GM06990 (cell line): ENCODE measurements around the gene SARM1.
A peak's percentile ranks its signal among the peaks of the same experiment; 100 is the strongest.

Experiments used
- DNase-seq: peaks from one replicate; pipeline ENCODE4 v3.0.0-alpha.2; 2011; ENCODE audit not compliant: insufficient read length; ENCODE audit errors: extremely low read depth
- H3K27me3 ChIP-seq: replicated peaks from 2 replicates; pipeline ENCODE4 v1.6.0; 2011; ENCODE audit warnings: low read length; ENCODE audit not compliant: control insufficient read depth, insufficient read depth
- H3K36me3 ChIP-seq: 2 replicates; pipeline ENCODE4 v1.5.1; 2011; ENCODE audit warnings: low read length; ENCODE audit not compliant: control insufficient read depth, insufficient read depth
- H3K4me3 ChIP-seq: replicated peaks from 2 replicates; pipeline ENCODE4 v1.5.1; 2011; ENCODE audit warnings: low read depth, mild to moderate bottlenecking, control low read depth, low read length
- TF ChIP-seq, protein P1 (sequence below): IDR thresholded peaks from 2 replicates; pipeline ENCODE4 v1.5.1; 2011; ENCODE audit warnings: low read length, control low read depth, mild to moderate bottlenecking, inconsistent platforms; ENCODE audit not compliant: insufficient read depth, poor library complexity, severe bottlenecking

Gene SARM1

DNA sequence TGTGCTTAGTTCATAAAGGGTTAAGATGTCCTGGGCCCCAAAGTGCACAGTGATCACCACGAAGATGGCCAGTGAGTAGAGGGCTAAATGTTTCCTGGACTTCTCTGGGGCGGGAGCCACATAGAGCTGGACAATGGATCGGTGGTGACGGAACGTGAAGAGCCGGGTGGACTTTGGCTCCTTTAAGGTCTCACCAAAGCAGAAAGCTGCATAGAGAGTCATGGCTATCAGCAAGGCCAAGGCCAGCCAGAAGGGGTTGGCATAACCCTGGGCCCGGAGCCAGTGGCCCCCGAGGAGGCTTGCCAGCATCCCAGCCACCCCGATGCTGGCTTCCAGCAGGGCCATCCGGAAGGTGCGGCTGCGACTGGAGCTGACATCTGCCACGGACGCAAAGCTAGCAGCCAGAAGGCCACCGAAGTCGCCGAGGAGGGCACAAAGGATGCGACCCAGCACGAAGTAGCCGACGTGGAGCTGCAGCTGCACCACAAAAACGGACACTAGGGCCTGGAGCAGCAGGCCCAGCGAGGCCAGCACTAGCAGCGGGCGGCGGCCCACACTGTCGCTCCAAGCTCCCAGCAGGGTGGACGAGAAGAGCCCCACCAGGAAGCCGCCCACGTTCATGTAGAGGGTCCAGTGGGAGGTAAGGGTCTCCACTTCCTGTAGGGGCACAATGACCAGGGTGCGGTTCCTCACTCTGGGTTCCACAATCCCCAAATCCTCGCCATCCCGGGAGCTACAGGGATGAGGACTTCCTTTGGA is 33.5 kb downstream of the SARM1 start:
- TF ChIP-seq, protein P1, sequence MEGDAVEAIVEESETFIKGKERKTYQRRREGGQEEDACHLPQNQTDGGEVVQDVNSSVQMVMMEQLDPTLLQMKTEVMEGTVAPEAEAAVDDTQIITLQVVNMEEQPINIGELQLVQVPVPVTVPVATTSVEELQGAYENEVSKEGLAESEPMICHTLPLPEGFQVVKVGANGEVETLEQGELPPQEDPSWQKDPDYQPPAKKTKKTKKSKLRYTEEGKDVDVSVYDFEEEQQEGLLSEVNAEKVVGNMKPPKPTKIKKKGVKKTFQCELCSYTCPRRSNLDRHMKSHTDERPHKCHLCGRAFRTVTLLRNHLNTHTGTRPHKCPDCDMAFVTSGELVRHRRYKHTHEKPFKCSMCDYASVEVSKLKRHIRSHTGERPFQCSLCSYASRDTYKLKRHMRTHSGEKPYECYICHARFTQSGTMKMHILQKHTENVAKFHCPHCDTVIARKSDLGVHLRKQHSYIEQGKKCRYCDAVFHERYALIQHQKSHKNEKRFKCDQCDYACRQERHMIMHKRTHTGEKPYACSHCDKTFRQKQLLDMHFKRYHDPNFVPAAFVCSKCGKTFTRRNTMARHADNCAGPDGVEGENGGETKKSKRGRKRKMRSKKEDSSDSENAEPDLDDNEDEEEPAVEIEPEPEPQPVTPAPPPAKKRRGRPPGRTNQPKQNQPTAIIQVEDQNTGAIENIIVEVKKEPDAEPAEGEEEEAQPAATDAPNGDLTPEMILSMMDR = no peak
- Histone ChIP-seq H3K27me3 (no peaks in the 10 kb centered on the region), H3K36me3 (no peaks in the 10 kb centered on the region), H3K4me3 (peak overlapping the region; percentile 78)
- DNase-seq = no peak

DNA sequence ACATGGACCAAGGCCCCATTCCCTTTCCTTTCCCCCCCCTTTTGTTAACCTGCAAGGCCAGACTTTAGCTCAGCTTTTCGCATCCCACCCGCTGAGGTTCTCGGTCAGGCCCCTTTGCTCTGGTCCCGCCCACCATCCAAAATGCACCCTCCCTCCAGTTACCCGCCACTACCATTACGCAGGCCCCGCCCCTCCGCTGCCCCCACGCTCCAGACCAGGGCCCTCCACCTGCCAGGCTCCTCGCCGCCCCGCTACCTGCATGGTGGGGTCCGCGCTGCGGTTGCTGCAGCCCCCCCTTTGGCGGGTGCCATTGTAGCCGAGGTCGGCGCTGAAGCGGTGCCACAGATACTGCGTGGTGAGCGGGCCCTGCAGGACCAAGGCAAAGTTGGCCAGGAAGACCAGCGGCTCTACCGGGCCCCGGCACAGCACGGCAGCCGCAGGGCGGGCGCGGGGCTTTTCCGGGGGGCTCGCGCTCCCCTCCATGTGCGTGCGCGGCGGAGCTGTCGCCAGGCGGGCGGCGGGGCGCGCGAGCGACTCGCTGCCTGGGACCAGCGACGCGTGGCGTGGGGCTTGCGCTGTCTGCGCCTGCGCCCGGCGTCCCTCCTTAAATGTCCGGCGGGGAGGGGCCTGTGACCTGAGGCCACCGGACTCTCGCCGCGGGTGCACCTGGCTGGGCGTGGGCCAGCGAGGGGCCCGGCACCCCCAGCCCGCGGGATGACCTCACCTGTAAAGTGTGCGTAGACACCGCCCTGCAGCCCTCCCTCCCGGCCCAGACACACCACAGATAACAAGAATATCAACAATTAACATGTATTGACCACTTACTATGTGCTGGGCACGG is 34.4 kb downstream of the SARM1 start, which contains the start of gene SLC46A1:
TSS of gene SLC46A1 (minus strand) at position 581 of the 841 bp plus-strand sequence. CDS start at position 483, 98 bp downstream.
- no peaks in the 10 kb centered on the region for H3K36me3 ChIP-seq
- peak; percentile 77 for DNase-seq
- TF ChIP-seq, protein P1 = no peak

DNA sequence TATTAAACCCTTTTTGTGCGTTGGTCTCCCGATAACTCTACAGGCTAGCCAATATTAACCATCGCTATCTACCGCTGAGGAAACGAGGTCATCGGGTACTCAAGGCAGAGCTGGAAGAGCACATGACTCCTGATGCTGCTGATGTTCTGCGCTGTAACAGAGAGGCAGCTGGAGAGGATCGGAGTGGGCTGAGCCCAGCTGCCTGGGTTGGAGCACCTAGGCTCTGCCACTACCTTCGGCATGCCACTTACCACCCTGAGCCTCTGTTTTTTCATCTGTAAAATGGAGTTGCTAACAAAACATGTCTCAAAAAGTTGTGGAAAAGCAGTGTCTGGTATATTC is 35.0 kb downstream of the SARM1 start:
- Histone ChIP-seq H3K4me3 (peak overlapping the region; percentile 78), H3K36me3 (no peaks in the 10 kb centered on the region), H3K27me3 (no peaks in the 10 kb centered on the region)
- no peak for DNase-seq
- TF ChIP-seq, protein P1 = no peak

More for the DNA sequence above, 34.4 kb downstream of the SARM1 start, which contains the start of gene SLC46A1:
- H3K4me3 ChIP-seq = peak within 1 kb of the TSS; percentile 78
- no peaks in the 10 kb centered on the region for H3K27me3 ChIP-seq

DNA sequence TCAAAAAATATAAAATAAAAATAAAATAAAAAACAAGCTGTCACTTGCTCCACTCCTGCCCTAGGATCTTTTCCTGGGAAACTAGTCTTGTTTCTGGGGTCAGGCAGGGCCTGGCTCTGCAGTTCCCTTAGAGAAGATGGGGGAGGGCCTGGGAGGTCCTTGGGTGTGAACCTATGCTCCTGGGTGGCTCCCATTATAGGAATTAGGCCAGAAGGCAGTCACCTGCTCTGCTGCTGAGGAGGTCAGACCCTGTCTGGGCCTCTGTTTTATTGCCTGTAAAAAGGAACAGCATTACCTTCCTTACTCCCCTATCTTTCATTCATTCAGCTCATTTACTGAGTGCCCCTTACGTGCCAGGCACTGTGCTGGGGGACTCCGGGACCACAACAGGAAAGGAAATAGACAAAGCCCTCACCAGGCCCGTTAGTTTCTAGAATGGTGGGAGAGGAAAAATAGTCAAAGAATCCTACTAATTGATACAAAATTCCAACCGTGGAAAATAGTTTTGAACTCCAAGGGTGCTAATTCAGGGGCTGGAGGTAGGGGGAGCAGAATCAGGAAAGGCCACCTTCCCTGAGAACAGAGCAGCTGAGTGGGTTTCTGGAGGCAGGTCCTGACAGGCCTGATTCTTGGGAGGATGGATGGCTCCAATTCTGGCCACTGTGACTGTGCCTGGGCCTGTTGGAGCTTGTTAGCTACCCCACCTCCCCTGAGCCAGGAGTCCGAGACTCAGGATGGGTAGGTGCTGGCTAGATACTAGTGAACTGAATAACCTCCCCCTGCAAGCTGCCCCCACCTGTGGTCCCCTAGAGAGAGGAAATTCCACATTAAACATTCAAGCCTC is 35.9 kb downstream of the SARM1 start:
- no peaks in the 10 kb centered on the region for H3K36me3 ChIP-seq
- H3K4me3 ChIP-seq = no peak overlapping the region
- no peaks in the 10 kb centered on the region for H3K27me3 ChIP-seq
- DNase-seq = no peak
- TF ChIP-seq, protein P1 = no peak

DNA sequence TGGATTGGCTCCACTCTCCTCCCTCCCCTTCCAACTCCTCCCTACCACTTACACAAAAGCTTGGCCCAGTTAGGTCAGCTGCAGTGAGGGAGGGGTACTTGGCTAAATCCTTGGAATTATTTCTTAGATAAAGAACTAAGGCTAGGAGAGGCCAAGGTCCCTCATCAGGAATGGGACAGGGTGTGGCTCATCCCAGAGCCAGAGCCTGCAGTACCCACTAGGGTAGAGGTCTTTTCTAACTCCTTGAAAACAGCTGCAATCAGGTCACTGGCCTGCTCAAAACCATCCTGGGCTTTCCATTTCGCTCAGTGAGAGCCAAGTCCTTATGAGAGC is 36.4 kb downstream of the SARM1 start:
- TF ChIP-seq, protein P1 = no peak
- Histone ChIP-seq H3K27me3 (no peaks in the 10 kb centered on the region), H3K4me3 (no peak overlapping the region), H3K36me3 (no peaks in the 10 kb centered on the region)
- no peak for DNase-seq
